ENCODE data around the gene OR4F3.
"Not testable (repeated sequence)": the region's sequence is repeated elsewhere in the genome, so short reads cannot be mapped to it uniquely, and the experiment has no call there.

Gene OR4F3

GRCh38 chr5:181366968-181367367 lies at the start of gene OR4F3:
Gene OR4F3 (plus strand): TSS chr5:181367268.
- H3K9me3 ChIP-seq (ENCODE audit: control insufficient read depth, low read length); H3K9ac ChIP-seq (ENCODE audit: low read length); H3K36me3 ChIP-seq (ENCODE audit: control insufficient read depth, insufficient read depth, low read length, severe bottlenecking); H3K4me1 ChIP-seq (ENCODE audit: control insufficient read depth, insufficient read depth, low read length); H3K4me3 ChIP-seq (ENCODE audit: low read length); H3K27me3 ChIP-seq (replicated peaks; ENCODE audit: control insufficient read depth, insufficient read depth, low read length); DNase-seq (ENCODE audit: low read depth): not testable (repeated sequence)

All from adipocyte (in vitro differentiated cells).